K562 (cell line): ENCODE measurements around the gene MAP3K2. TPM values are rescaled to one million over a fixed set of nuclear protein-coding genes. Genes with fewer than 3 reads are reported as not detected.

Experiments used
- ATAC-seq: fragments of 200-7000 bp; cut with Tn5 transposase; 3 replicates; pipeline ENCODE4 v1.9.1; 2020; ENCODE audit warnings: moderate library complexity
- BruUV-seq: library from RNA; stranded (reverse); fragments of 400-500 nt; replicated peaks from 2 replicates; lab custom pipeline; 2021; lab: Mats Ljungman, UMichigan
- CTCF ChIA-PET: fragments of 300-600 bp; formaldehyde crosslinking; extraction: SDS; loops from one replicate; lab custom pipeline; 2021; ENCODE audit warnings: low intra/inter-chr PET ratio; lab: Yijun Ruan, JAX
- POLR2A ChIA-PET: fragments of 300-600, 350-650 bp; sonication (Branson Sonifier 250); formaldehyde crosslinking; extraction: SDS; loops from one replicate; lab custom pipeline; 2021; ENCODE audit warnings: antibody characterized with exemption, inconsistent platforms; lab: Yijun Ruan, JAX
- DNase-seq, 4 experiments: peaks; one replicate each; pipeline versions ENCODE4 v3.0.0 to v3.0.0-alpha.2; 2011 to 2018; ENCODE audit warnings: low spot score in 3 of 4, mixed read lengths in 3 of 4; ENCODE audit errors: extremely low read depth in 1 of 4
- FAIRE-seq: peaks from 2 replicates; lab custom pipeline; 2011; peaks lifted over from hg19 to GRCh38; lab: Jason Lieb, UNC
- H2AFZ ChIP-seq: 2 replicates; pipeline ENCODE4 v1.6.0; 2011; ENCODE audit warnings: low read depth, low read length, control low read depth, inconsistent platforms
- H3K27ac ChIP-seq: fragments of 200-600 bp; 3 replicates; pipeline ENCODE4 v1.8.0; 2011; ENCODE audit warnings: low read depth, mild to moderate bottlenecking, control low read depth, inconsistent platforms, low read length, moderate library complexity, mixed read lengths; ENCODE audit errors: extremely low read depth
- H3K27me3 ChIP-seq, 2 experiments: fragments of 300-600 bp in 1 of 2; 2 replicates in 1 of 2; 3 replicates in 1 of 2; pipeline versions ENCODE4 v1.6.0 to v1.8.0; 2011; ENCODE audit warnings: inconsistent platforms in 2 of 2, low read length in 2 of 2, mild to moderate bottlenecking in 1 of 2, mixed read lengths in 1 of 2, moderate library complexity in 1 of 2; ENCODE audit not compliant: control insufficient read depth in 2 of 2, insufficient read depth in 2 of 2
- H3K36me3 ChIP-seq: fragments of 300-600 bp; 3 replicates; pipeline ENCODE4 v1.8.0; 2011; ENCODE audit warnings: mild to moderate bottlenecking, low read length, inconsistent platforms; ENCODE audit not compliant: control insufficient read depth, insufficient read depth
- H3K4me1 ChIP-seq, 2 experiments: fragments of 200-600 bp in 1 of 2; replicated peaks in 1 of 2; 2 replicates in 1 of 2; 3 replicates in 1 of 2; pipeline versions ENCODE4 v1.5.1 to v1.8.0; 2011; ENCODE audit warnings: inconsistent platforms in 2 of 2, low read length in 2 of 2, mild to moderate bottlenecking in 1 of 2, mixed read lengths in 1 of 2, moderate library complexity in 1 of 2; ENCODE audit not compliant: control insufficient read depth in 2 of 2, insufficient read depth in 2 of 2
- H3K4me2 ChIP-seq: 2 replicates; pipeline ENCODE4 v1.6.1; 2011; ENCODE audit warnings: low read length, control low read depth, inconsistent platforms, mixed read lengths; ENCODE audit not compliant: insufficient read depth
- H3K4me3 ChIP-seq: fragments of 200-600 bp; sonication (generic), shearing (Covaris generic); 2 replicates; pipeline ENCODE4 v1.5.1; 2016; ENCODE audit warnings: control low read depth, inconsistent platforms
- H3K79me2 ChIP-seq: fragments of 200-600 bp; 3 replicates; pipeline ENCODE4 v1.8.0; 2011; ENCODE audit warnings: low read length, inconsistent platforms; ENCODE audit not compliant: control insufficient read depth, insufficient read depth
- H3K9ac ChIP-seq, 2 experiments: 2 replicates each; pipeline versions ENCODE4 v1.6.0 to v1.6.1; 2011; ENCODE audit warnings: low read depth in 2 of 2, low read length in 2 of 2, control low read depth in 1 of 2, inconsistent platforms in 1 of 2, mild to moderate bottlenecking in 1 of 2, mixed read lengths in 1 of 2; ENCODE audit not compliant: insufficient read depth in 1 of 2
- H3K9me1 ChIP-seq: one replicate; pipeline ENCODE4 v1.6.0; 2011; ENCODE audit warnings: inconsistent platforms, mild to moderate bottlenecking, low read length, moderate library complexity; ENCODE audit not compliant: control insufficient read depth, insufficient read depth
- H3K9me3 ChIP-seq: replicated peaks from 2 replicates; pipeline ENCODE4 v1.5.1; 2011; ENCODE audit warnings: low read depth, low read length, inconsistent platforms; ENCODE audit not compliant: control insufficient read depth, insufficient read depth
- H4K20me1 ChIP-seq: replicated peaks from 2 replicates; pipeline ENCODE4 v1.6.1; 2011; ENCODE audit warnings: low read length, inconsistent platforms, mixed read lengths; ENCODE audit not compliant: control insufficient read depth, insufficient read depth
- GATAD2A ChIP-seq: fragments of 450-650 bp; IDR thresholded peaks from 2 replicates; pipeline ENCODE4 v1.6.1; 2017
- HDGF ChIP-seq: fragments of 450-650 bp; IDR thresholded peaks from 2 replicates; pipeline ENCODE4 v1.6.1; 2016
- HMBOX1 ChIP-seq: sonication (generic); IDR thresholded peaks from 2 replicates; pipeline ENCODE4 v1.6.1; 2016
- MYNN ChIP-seq, 2 experiments: sonication (generic); formaldehyde crosslinking in 1 of 2; IDR thresholded peaks; 2 replicates each; pipeline versions ENCODE4 v1.5.0 to v1.6.1; 2016 to 2020; ENCODE audit warnings: antibody characterized with exemption in 1 of 2, missing genetic modification reagents in 1 of 2
- PRDM10 ChIP-seq: fragments of 450-650 bp; IDR thresholded peaks from 2 replicates; pipeline ENCODE4 v1.6.1; 2018; ENCODE audit not compliant: partially characterized antibody
- RCOR1 ChIP-seq, 2 experiments: IDR thresholded peaks; 2 replicates each; pipeline ENCODE4 v1.6.1; 2012; ENCODE audit warnings: low read depth in 2 of 2, low read length in 2 of 2, borderline replicate concordance in 1 of 2, improper control_type of control experiment in 1 of 2
- SMARCA4 ChIP-seq: fragments of 450-650 bp; IDR thresholded peaks from 2 replicates; pipeline ENCODE4 v1.6.1; 2016
- SP2 ChIP-seq: IDR thresholded peaks from 2 replicates; pipeline ENCODE4 v1.6.1; 2011; ENCODE audit warnings: mild to moderate bottlenecking, low read depth, low read length, moderate library complexity; ENCODE audit not compliant: poor library complexity, severe bottlenecking; ENCODE audit errors: extremely low read depth
- TCFL5 ChIP-seq: fragments of 250-450 bp; sonication (Bioruptor Pico); conservative IDR thresholded peaks from 2 replicates; pipeline ENCODE4 v1.6.1; 2021; ENCODE audit warnings: mild to moderate bottlenecking, moderate library complexity, matching md5 sums
- TEAD1 ChIP-seq, 2 experiments: fragments of 450-650 bp in 1 of 2; sonication (generic) in 1 of 2; formaldehyde crosslinking; IDR thresholded peaks; 2 replicates each; pipeline versions ENCODE4 v1.4.0 to v1.8.0; 2020 to 2022; ENCODE audit warnings: mild to moderate bottlenecking in 2 of 2, missing genetic modification reagents in 1 of 2
- ZNF146 ChIP-seq: IDR thresholded peaks from one replicate; pipeline ENCODE4 v1.6.1; 2018; ENCODE audit warnings: missing compliant biosample characterization; ENCODE audit not compliant: unreplicated experiment
- ZNF24 ChIP-seq: fragments of 450-650 bp; IDR thresholded peaks from 2 replicates; pipeline ENCODE4 v1.6.1; 2016
- WGBS: fragments of 100-300 bp; shearing (Covaris generic); methylation state at CpG from one replicate; pipeline ENCODE4 v1.1.6; 2016; ENCODE audit warnings: low coverage, mixed read lengths; ENCODE audit not compliant: insufficient coverage; ENCODE audit errors: missing lambda C conversion rate; 5-methylcytosine and 5-hydroxymethylcytosine counted together
- in situ Hi-C: fragments of 300-500 bp; cut with MboI; formaldehyde crosslinking; loops from 4 replicates; pipeline ENCODE4 v1.15.0; 2018; ENCODE audit warnings: inconsistent platforms, mixed read lengths
- intact Hi-C: fragments of 100-400 bp; cut with micrococcal nuclease; formaldehyde crosslinking; loops from 2 replicates; pipeline ENCODE4 v1.14.2; 2022
- polyA plus RNA-seq, 8 experiments: library from polyadenylated mRNA; depleted of rRNA in 4 of 8; stranded (reverse) in 5 of 8; unstranded in 3 of 8; fragments of >200 nt; fragmentation: Nextera tagmentation in 2 of 8; fragmentation: Illumina TruSeq in 1 of 8; extraction: Ambion mirVana in 2 of 8; extraction: Trizol in 1 of 8; gene quantifications; 2 replicates each; pipeline versions ENCODE4 v1.2.1 to v1.2.3, GENCODE V29; 2011 to 2014; ENCODE audit warnings: inconsistent platforms in 1 of 8, missing spikeins in 1 of 8
- total RNA-seq, 7 experiments: library from RNA; depleted of rRNA in 6 of 7; stranded (reverse); fragments of >200 nt in 6 of 7; fragmentation: Illumina TruSeq in 2 of 7; extraction: Trizol in 2 of 7; gene quantifications; 2 replicates each; pipeline versions ENCODE4 v1.2.1 to v1.2.3, GENCODE V29; 2011 to 2021; ENCODE audit warnings: low replicate concordance in 1 of 7

Gene MAP3K2
- total and polyA plus RNA-seq, 9 of the 15 experiments (the other 6 are each of a cell fraction or from before 2014, with no cell fraction given): 1.2 to 14.2 (median 5.7) TPM

GRCh38 chr2:127388423-127389164 is 819 bp upstream of the MAP3K2 start:
- Histone ChIP-seq H3K9me3 (no peaks in the 10 kb centered on the region), H3K4me1 (peaks cover 20 to 42% of the 10 kb centered on the region in 2 experiments; a peak in 4 of 5 replicates), H3K27ac (peak overlapping the region; percentile 82), H3K9me1 (no peaks in the 10 kb centered on the region), H4K20me1 (peaks cover 3% of the 10 kb centered on the region; the same call in 1 of the 2 replicates), H3K9ac (peak overlapping the region; percentile 78 to 94), H3K79me2 (peaks cover 35% of the 10 kb centered on the region), H2AFZ (peak overlapping the region; percentile 99), H3K4me3 (peak overlapping the region; percentile 87), H3K27me3 (no peaks in the 10 kb centered on the region; a peak in 1 of 5 replicates), H3K4me2 (peak overlapping the region; percentile 85), H3K36me3 (no peaks in the 10 kb centered on the region; the same call in 2 of the 3 replicates)
- TF ChIP-seq SMARCA4: 0 out of 2 replicates have a peak, but pooled peaks have one; percentile 8
- no peak for TF ChIP-seq SP2
- no peak for TF ChIP-seq RCOR1 (IDR thresholded peaks at IDR 0.05; ENCODE audit: borderline replicate concordance in 1 of 2, low read depth in 2 of 2, low read length in 2 of 2)
- TF ChIP-seq HDGF: 0 out of 2 replicates have a peak, but pooled peaks have one; percentile 55
- peak; percentile 86 for TF ChIP-seq HMBOX1
- no peak for TF ChIP-seq ZNF146 (CRISPR knock-in tag)
- no peak for TF ChIP-seq TCFL5
- no peak for TF ChIP-seq ZNF24
- peak; percentile 51 for TF ChIP-seq PRDM10
- peak in 1 of 2 experiments; percentile 17; a peak in 1 of 4 replicates for TF ChIP-seq TEAD1 (CRISPR knock-in tag; IDR thresholded peaks at IDR 0.05)
- TF ChIP-seq GATAD2A: no peak
- TF ChIP-seq MYNN (IDR thresholded peaks at IDR 0.05): 0 out of 2 replicates have a peak, but pooled peaks have one; percentile 10
- TF ChIP-seq MYNN (CRISPR knock-in tag; IDR thresholded peaks at IDR 0.05): no peak
- CTCF ChIA-PET: no interaction called here
- POLR2A ChIA-PET: interaction anchor here (0.7 to 1.4 kb wide), 8 partner anchors 9 to 92 kb away, joined by 3 to 6 read pairs (median 4); no protein-coding TSS in a partner anchor
- intact Hi-C loops: no loop called here
- DNase-seq: peak in 1 of 4 experiments; percentile 32
- 0 out of 3 replicates have a peak, but pooled peaks have one; percentile 3 for ATAC-seq
- in situ Hi-C loops: no loop called here
- BruUV-seq: TSS peak; percentile 85
- WGBS: 29% methylated on average over 8 of the region's 8 CpGs
- no peak for FAIRE-seq
